Measurements from ENCODE around the gene ARHGEF39. TPM values are rescaled to one million over a fixed set of nuclear protein-coding genes. Genes with fewer than 3 reads are reported as not detected.

ARHGEF39 gene
- total and polyA plus RNA-seq, 10 of the 15 experiments (the other 5 are each of a cell fraction or from before 2014, with no cell fraction given): 2.0 to 28.9 (median 13.2) TPM

- Histone ChIP-seq H3K4me3 (no peak overlapping the region), H3K4me1 (ENCODE audit: control insufficient read depth, insufficient read depth, low read length) (peaks cover 8% of the 10 kb centered on the region), H3K27ac (ENCODE audit: control insufficient read depth, insufficient read depth) (no peak overlapping the region), H3K36me3 (ENCODE audit: control insufficient read depth in 2 of 2, insufficient read depth in 2 of 2, low read length in 1 of 2) (no peaks in the 10 kb centered on the region), H2AFZ (ENCODE audit: control insufficient read depth, low read depth, low read length) (no peak overlapping the region), H3K9me3 (replicated peaks; ENCODE audit: control insufficient read depth, insufficient read depth, low read length) (no peaks in the 10 kb centered on the region), H3K9ac (ENCODE audit: control insufficient read depth, insufficient read depth, low read length) (no peak overlapping the region), H3K4me2 (ENCODE audit: control insufficient read depth, insufficient read depth) (no peak overlapping the region), H4K20me1 (ENCODE audit: control insufficient read depth, insufficient read depth) (no peaks in the 10 kb centered on the region), H3K79me2 (ENCODE audit: control insufficient read depth, insufficient read depth, low read length) (no peaks in the 10 kb centered on the region), H3K27me3 (replicated peaks in 1 of 2; ENCODE audit: control insufficient read depth in 2 of 2, insufficient read depth in 2 of 2, low read length in 1 of 2) (no peaks in the 10 kb centered on the region; a peak in 1 of 4 replicates)
- ChIA-PET POLR2A (interaction anchor here (2.7 kb wide), 1 partner anchor 13 kb away, joined by 8 read pairs; no protein-coding TSS in a partner anchor), SMC1A (ENCODE audit: uncharacterized antibody, unreplicated experiment) (interaction anchor here (0.9 to 1.1 kb wide), 3 partner anchors 8 to 44 kb away, joined by 3 to 4 read pairs (median 4); no protein-coding TSS in a partner anchor), RAD21 (ENCODE audit: unreplicated experiment) (interaction anchor here (1.0 to 1.3 kb wide), 2 partner anchors 13 to 24 kb away, joined by 3 read pairs; no protein-coding TSS in a partner anchor), CTCF (interaction anchor here (0.8 to 5.0 kb wide), 4 partner anchors 8 to 66 kb away, joined by 3 to 39 read pairs (median 4); no protein-coding TSS in a partner anchor)
- intact Hi-C loops (cut with micrococcal nuclease; ENCODE audit: unreplicated experiment): no loop called here
- no TSS peak for BruUV-seq (replicated peaks)
- no peak for FAIRE-seq
- TF ChIP-seq ZBTB40 (IDR thresholded peaks at IDR 0.05; ENCODE audit: borderline replicate concordance) (no peak), POU2F2 (IDR thresholded peaks at IDR 0.05; ENCODE audit: borderline replicate concordance, low read depth, low read length) (no peak), IKZF2 (IDR thresholded peaks at IDR 0.05) (no peak), MYC (IDR thresholded peaks at IDR 0.05; ENCODE audit: insufficient read depth, insufficient read length, insufficient replicate concordance, low read length, severe bottlenecking) (no peak), RCOR1 (conservative IDR thresholded peaks at IDR 0.05; ENCODE audit: low read depth, low read length) (no peak), MEF2B (IDR thresholded peaks at IDR 0.05; ENCODE audit: partially characterized antibody, poor library complexity, severe bottlenecking) (no peak), CBX3 (IDR thresholded peaks at IDR 0.05; ENCODE audit: borderline replicate concordance, low read depth) (no peak), POLR2A (IDR thresholded peaks at IDR 0.05; ENCODE audit: low read depth, low read length) (no peak), GATAD2B (conservative IDR thresholded peaks at IDR 0.05; ENCODE audit: low read depth) (no peak), LARP7 (IDR thresholded peaks at IDR 0.05) (no peak), BCL3 (IDR thresholded peaks at IDR 0.05; ENCODE audit: borderline replicate concordance, insufficient read depth, low read depth, low read length, poor library complexity, severe bottlenecking) (no peak)
- ATAC-seq: no peak
- in situ Hi-C loops (cut with MboI): no loop called here
- 10% methylated on average over 2 of the region's 2 CpGs for WGBS (ENCODE audit: insufficient coverage, insufficient replicate concordance, low lambda C conversion rate, missing lambda C conversion rate)
- no peak for DNase-seq (ENCODE audit: low read depth, low spot score)
Measured at GRCh38 chr9:35683323-35683722, 18.3 kb upstream of the ARHGEF39 start.
